H1 (cell line): ENCODE results near the gene PVR. TPM values are rescaled to one million over a fixed set of nuclear protein-coding genes. Genes with fewer than 3 reads are reported as not detected.

ENCODE experiments used
- ATF3 ChIP-seq: IDR thresholded peaks from 2 replicates; pipeline ENCODE4 v1.6.1; 2011; ENCODE audit warnings: low read depth, mild to moderate bottlenecking, low read length; ENCODE audit not compliant: insufficient read depth
- BCL11A ChIP-seq, 2 experiments: IDR thresholded peaks; one replicate each; pipeline ENCODE4 v1.6.1; 2011; ENCODE audit warnings: low read depth in 2 of 2, low read length in 2 of 2, mild to moderate bottlenecking in 2 of 2
- CHD2 ChIP-seq: IDR thresholded peaks from 2 replicates; pipeline ENCODE4 v1.6.1; 2012; ENCODE audit warnings: low read length, improper control_type of control experiment
- RBBP5 ChIP-seq: IDR thresholded peaks from 2 replicates; pipeline ENCODE4 v1.7.1; 2012; ENCODE audit warnings: low read depth, mild to moderate bottlenecking, inconsistent platforms, low read length, moderate library complexity, borderline replicate concordance
- polyA plus RNA-seq, 7 experiments: library from polyadenylated mRNA; depleted of rRNA in 3 of 7; stranded (reverse) in 5 of 7; unstranded in 2 of 7; fragments of >200 nt in 5 of 7; fragments of 200-250 nt in 2 of 7; gene quantifications; 1 replicate in 5 of 7; 2 replicates in 1 of 7; 4 replicates in 1 of 7; pipeline versions ENCODE4 v1.2.1 to v1.2.3, GENCODE V29; 2011 to 2013; ENCODE audit warnings: missing spikeins in 2 of 7, mixed read lengths in 2 of 7
- total RNA-seq: library from RNA; stranded (reverse); fragmentation: NEBNext Ultra II Directional; extraction: Animal tissue kit (Norgen Biotek cat#: 25700); gene quantifications from 2 replicates; pipeline ENCODE4 v1.2.1, GENCODE V29; 2021
- TF ChIP-seq, protein P1 (sequence below): fragments of 300-600 bp; sonication (generic); IDR thresholded peaks from 2 replicates; pipeline ENCODE4 v1.7.1; 2012; ENCODE audit warnings: low read length, moderate library complexity, mild to moderate bottlenecking, inconsistent platforms; ENCODE audit not compliant: insufficient replicate concordance

Gene PVR
- total and polyA plus RNA-seq, 2 of the 8 experiments (the other 6 are each of a cell fraction or from before 2014, with no cell fraction given), result 13.3 to 14.8 TPM

- TF ChIP-seq, protein P1, sequence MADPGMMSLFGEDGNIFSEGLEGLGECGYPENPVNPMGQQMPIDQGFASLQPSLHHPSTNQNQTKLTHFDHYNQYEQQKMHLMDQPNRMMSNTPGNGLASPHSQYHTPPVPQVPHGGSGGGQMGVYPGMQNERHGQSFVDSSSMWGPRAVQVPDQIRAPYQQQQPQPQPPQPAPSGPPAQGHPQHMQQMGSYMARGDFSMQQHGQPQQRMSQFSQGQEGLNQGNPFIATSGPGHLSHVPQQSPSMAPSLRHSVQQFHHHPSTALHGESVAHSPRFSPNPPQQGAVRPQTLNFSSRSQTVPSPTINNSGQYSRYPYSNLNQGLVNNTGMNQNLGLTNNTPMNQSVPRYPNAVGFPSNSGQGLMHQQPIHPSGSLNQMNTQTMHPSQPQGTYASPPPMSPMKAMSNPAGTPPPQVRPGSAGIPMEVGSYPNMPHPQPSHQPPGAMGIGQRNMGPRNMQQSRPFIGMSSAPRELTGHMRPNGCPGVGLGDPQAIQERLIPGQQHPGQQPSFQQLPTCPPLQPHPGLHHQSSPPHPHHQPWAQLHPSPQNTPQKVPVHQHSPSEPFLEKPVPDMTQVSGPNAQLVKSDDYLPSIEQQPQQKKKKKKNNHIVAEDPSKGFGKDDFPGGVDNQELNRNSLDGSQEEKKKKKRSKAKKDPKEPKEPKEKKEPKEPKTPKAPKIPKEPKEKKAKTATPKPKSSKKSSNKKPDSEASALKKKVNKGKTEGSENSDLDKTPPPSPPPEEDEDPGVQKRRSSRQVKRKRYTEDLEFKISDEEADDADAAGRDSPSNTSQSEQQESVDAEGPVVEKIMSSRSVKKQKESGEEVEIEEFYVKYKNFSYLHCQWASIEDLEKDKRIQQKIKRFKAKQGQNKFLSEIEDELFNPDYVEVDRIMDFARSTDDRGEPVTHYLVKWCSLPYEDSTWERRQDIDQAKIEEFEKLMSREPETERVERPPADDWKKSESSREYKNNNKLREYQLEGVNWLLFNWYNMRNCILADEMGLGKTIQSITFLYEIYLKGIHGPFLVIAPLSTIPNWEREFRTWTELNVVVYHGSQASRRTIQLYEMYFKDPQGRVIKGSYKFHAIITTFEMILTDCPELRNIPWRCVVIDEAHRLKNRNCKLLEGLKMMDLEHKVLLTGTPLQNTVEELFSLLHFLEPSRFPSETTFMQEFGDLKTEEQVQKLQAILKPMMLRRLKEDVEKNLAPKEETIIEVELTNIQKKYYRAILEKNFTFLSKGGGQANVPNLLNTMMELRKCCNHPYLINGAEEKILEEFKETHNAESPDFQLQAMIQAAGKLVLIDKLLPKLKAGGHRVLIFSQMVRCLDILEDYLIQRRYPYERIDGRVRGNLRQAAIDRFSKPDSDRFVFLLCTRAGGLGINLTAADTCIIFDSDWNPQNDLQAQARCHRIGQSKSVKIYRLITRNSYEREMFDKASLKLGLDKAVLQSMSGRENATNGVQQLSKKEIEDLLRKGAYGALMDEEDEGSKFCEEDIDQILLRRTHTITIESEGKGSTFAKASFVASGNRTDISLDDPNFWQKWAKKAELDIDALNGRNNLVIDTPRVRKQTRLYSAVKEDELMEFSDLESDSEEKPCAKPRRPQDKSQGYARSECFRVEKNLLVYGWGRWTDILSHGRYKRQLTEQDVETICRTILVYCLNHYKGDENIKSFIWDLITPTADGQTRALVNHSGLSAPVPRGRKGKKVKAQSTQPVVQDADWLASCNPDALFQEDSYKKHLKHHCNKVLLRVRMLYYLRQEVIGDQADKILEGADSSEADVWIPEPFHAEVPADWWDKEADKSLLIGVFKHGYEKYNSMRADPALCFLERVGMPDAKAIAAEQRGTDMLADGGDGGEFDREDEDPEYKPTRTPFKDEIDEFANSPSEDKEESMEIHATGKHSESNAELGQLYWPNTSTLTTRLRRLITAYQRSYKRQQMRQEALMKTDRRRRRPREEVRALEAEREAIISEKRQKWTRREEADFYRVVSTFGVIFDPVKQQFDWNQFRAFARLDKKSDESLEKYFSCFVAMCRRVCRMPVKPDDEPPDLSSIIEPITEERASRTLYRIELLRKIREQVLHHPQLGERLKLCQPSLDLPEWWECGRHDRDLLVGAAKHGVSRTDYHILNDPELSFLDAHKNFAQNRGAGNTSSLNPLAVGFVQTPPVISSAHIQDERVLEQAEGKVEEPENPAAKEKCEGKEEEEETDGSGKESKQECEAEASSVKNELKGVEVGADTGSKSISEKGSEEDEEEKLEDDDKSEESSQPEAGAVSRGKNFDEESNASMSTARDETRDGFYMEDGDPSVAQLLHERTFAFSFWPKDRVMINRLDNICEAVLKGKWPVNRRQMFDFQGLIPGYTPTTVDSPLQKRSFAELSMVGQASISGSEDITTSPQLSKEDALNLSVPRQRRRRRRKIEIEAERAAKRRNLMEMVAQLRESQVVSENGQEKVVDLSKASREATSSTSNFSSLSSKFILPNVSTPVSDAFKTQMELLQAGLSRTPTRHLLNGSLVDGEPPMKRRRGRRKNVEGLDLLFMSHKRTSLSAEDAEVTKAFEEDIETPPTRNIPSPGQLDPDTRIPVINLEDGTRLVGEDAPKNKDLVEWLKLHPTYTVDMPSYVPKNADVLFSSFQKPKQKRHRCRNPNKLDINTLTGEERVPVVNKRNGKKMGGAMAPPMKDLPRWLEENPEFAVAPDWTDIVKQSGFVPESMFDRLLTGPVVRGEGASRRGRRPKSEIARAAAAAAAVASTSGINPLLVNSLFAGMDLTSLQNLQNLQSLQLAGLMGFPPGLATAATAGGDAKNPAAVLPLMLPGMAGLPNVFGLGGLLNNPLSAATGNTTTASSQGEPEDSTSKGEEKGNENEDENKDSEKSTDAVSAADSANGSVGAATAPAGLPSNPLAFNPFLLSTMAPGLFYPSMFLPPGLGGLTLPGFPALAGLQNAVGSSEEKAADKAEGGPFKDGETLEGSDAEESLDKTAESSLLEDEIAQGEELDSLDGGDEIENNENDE, result no peak
- no peak for TF ChIP-seq RBBP5
- no peak for TF ChIP-seq CHD2
- no peak for TF ChIP-seq BCL11A (IDR thresholded peaks at IDR 0.05; ENCODE audit: low read depth in 2 of 2, low read length in 2 of 2)
- no peak for TF ChIP-seq ATF3
These were observed 46.6 kb upstream of the PVR start (continued) for GRCh38 chr19:44597131-44597491.
